Small intestine (tissue), 7 donors: Measurements from ENCODE around the gene RALGAPA1. TPM values are rescaled to one million over a fixed set of nuclear protein-coding genes. Genes with fewer than 3 reads are reported as not detected.
"Not testable (repeated sequence)": the region's sequence is repeated elsewhere in the genome, so short reads cannot be mapped to it uniquely, and the experiment has no call there.

Experiments used
- DNase-seq, 2 donors: peaks; one replicate each; pipeline versions ENCODE4 v3.0.0 to v3.0.0-alpha.2; 2013
- FAIRE-seq: peaks from 2 replicates; lab custom pipeline; 2012; peaks lifted over from hg19 to GRCh38; lab: Jason Lieb, UNC
- H3K27ac ChIP-seq, 3 donors: one replicate each; pipeline ENCODE4 v1.5.1; 2013; ENCODE audit warnings: low read length in 2 of 3, mild to moderate bottlenecking in 2 of 3, control low read depth in 1 of 3, inconsistent platforms in 1 of 3, low read depth in 1 of 3, moderate library complexity in 1 of 3
- H3K27me3 ChIP-seq, 3 donors: one replicate each; pipeline ENCODE4 v1.6.1; 2013; ENCODE audit warnings: low read length in 3 of 3, inconsistent platforms in 1 of 3; ENCODE audit not compliant: control insufficient read depth in 3 of 3, insufficient read depth in 3 of 3
- H3K36me3 ChIP-seq, 3 donors: one replicate each; pipeline ENCODE4 v1.6.1; 2013; ENCODE audit warnings: low read length in 3 of 3, inconsistent platforms in 1 of 3, low read depth in 1 of 3, mild to moderate bottlenecking in 1 of 3, moderate library complexity in 1 of 3; ENCODE audit not compliant: control insufficient read depth in 3 of 3, insufficient read depth in 2 of 3
- H3K4me1 ChIP-seq, 3 donors: one replicate each; pipeline ENCODE4 v1.6.1; 2013; ENCODE audit warnings: low read length in 2 of 3, inconsistent platforms in 1 of 3, low read depth in 1 of 3, mild to moderate bottlenecking in 1 of 3, moderate library complexity in 1 of 3; ENCODE audit not compliant: control insufficient read depth in 3 of 3, insufficient read depth in 2 of 3
- H3K4me3 ChIP-seq, 3 donors: one replicate each; pipeline ENCODE4 v1.5.1; 2013; ENCODE audit warnings: low read length in 3 of 3, control low read depth in 1 of 3, inconsistent platforms in 1 of 3, low read depth in 1 of 3, mild to moderate bottlenecking in 1 of 3, moderate library complexity in 1 of 3
- H3K9me3 ChIP-seq, 2 donors: one replicate each; pipeline ENCODE4 v1.6.1; 2013; ENCODE audit warnings: low read depth in 1 of 2, low read length in 1 of 2; ENCODE audit not compliant: control insufficient read depth in 2 of 2, insufficient read depth in 1 of 2
- WGBS, 3 donors: extraction: QIAGEN DNeasy Blood & Tissue Kit; methylation state at CpG; one replicate each; pipeline ENCODE4 v1.1.7; 2013; 5-methylcytosine and 5-hydroxymethylcytosine counted together
- polyA plus RNA-seq, 4 donors: library from polyadenylated mRNA; stranded (reverse) in 3 of 4; unstranded in 1 of 4; fragments of 200-250 nt in 3 of 4; fragments of 120-200 nt in 1 of 4; gene quantifications; one replicate each; pipeline versions ENCODE4 v1.2.1 to v1.2.3, GENCODE V29; 2013
- donor health status: healthy with polysubstance abuse.
- donor health status: control.
- donor health status: control.
- donor health status: Bipolar disorder and iron deficiency.
- donor health status: healthy.

Gene RALGAPA1
- polyA plus RNA-seq, 4 donors: 9.6 to 27.6 (median 13.3) TPM

DNA sequence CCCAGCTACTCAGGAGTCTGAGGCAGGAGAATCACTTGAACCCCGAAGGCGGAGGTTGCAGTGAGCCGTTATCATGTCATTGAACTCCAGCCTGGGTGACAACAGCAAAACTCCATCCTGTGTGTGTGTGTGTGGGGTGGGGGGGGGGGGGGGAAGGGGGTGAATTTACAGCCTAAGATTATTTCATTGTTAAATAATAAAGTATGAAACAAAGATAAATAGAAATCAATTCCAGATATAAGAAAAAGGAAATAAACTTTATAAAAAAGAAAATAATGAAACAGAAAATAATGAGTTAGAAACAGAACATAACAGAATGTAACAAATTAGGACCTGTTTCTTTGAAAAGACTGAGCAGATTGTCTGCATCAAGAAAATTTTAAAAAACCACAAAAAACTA lies 191.6 kb downstream of the RALGAPA1 start:
- no peaks in the 10 kb centered on the region for H3K4me1 ChIP-seq
- DNase-seq: no peak
- no peak overlapping the region for H3K27ac ChIP-seq
- H3K27me3 ChIP-seq: no peaks in the 10 kb centered on the region
- H3K9me3 ChIP-seq: no peaks in the 10 kb centered on the region
- no peak overlapping the region for H3K4me3 ChIP-seq
- peak; percentile 55 for FAIRE-seq
- 96 to 100% (median 97%) methylated on average over 3 of the region's 3 CpGs for WGBS, 3 donors
- peaks cover 0 to 7% (median 2%) of the 10 kb centered on the region in 3 donors for H3K36me3 ChIP-seq

DNA sequence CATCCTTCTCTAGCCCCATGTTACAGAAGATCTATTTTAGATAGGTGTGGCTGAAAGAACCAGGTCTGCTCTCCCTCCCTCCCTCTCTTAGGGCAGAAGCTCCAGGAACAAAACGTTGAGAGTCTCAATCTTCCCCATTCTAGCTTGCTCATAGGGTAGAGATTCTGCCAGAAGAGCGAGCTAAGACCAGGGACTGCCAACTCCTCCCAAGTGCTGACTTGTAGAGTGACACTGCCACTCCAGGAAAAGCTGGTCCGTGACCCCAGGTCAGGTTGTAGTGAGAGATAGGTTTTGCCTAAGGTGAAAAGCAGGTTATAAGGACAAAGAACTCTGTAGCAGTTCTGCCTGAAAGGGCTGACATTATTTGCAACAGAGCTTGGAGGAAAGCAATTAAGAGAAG lies 201.7 kb downstream of the RALGAPA1 start:
- H3K27ac ChIP-seq: no peak overlapping the region
- no peak for FAIRE-seq
- peaks cover 0 to 7% (median 4%) of the 10 kb centered on the region in 3 donors for H3K36me3 ChIP-seq

DNA sequence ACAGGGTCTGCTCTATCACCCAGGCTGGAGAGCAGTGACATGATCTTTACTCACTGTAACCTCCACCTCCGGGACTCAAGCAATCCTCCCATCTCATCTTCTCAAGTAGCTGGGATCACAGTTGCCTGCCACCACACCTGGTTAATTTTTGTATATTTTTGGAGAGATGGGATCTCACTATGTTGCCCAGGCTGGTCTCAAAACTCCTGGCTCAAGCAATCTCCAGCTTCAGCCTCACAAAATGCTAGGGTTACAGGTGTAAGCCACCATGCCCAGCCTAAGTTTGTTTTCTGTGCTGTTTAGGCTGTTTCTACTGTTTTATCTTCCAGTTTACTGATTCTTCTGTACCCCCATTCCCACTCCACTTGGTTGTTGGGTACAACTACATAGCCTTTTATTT lies 208.8 kb downstream of the RALGAPA1 start:
- DNase-seq: no peak
- H3K4me1 ChIP-seq: no peaks in the 10 kb centered on the region
- H3K36me3 ChIP-seq: peaks cover 0 to 6% (median 5%) of the 10 kb centered on the region in 3 donors
- H3K4me3 ChIP-seq: no peak overlapping the region
- 95 to 100% (median 96%) methylated on average over 1 of the region's 1 CpG for WGBS, 3 donors
- H3K27ac ChIP-seq: no peak overlapping the region
- FAIRE-seq: no peak
- H3K27me3 ChIP-seq: no peaks in the 10 kb centered on the region
- H3K9me3 ChIP-seq: no peaks in the 10 kb centered on the region

More for the DNA sequence above, 201.7 kb downstream of the RALGAPA1 start:
- H3K4me1 ChIP-seq: no peaks in the 10 kb centered on the region
- H3K27me3 ChIP-seq: no peaks in the 10 kb centered on the region
- no peak overlapping the region for H3K4me3 ChIP-seq
- 76 to 79% (median 76%) methylated on average over 3 of the region's 3 CpGs for WGBS, 3 donors
- H3K9me3 ChIP-seq: no peaks in the 10 kb centered on the region
- no peak for DNase-seq

DNA sequence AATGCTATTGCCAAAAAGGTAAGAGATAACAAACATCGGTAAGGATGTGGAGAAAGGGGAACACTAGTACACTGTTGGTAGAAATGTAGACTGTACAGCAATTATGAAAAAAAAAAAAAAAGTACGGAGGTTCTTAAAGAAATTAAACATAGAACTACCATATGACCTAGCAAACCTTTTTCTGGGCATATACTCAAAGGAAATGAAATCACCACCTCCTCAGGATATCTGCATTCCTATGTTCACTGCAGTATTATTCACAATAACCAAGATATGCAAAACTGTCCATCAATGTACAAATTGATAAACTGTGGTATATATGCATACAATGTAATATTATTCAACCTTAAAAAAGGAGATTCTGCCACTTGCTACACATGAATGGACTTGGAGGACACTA lies 214.5 kb downstream of the RALGAPA1 start:
- H3K4me1 ChIP-seq: no peaks in the 10 kb centered on the region
- H3K4me3 ChIP-seq: no peak overlapping the region
- H3K9me3 ChIP-seq: peaks cover 0 to 3% of the 10 kb centered on the region in 2 donors
- H3K27me3 ChIP-seq: no peaks in the 10 kb centered on the region
- peaks cover 0 to 7% (median 2%) of the 10 kb centered on the region in 3 donors for H3K36me3 ChIP-seq
- FAIRE-seq (no peak), DNase-seq (no peak)
- WGBS, 3 donors: 93 to 99% (median 93%) methylated on average over 2 of the region's 2 CpGs
- H3K27ac ChIP-seq: no peak overlapping the region

DNA sequence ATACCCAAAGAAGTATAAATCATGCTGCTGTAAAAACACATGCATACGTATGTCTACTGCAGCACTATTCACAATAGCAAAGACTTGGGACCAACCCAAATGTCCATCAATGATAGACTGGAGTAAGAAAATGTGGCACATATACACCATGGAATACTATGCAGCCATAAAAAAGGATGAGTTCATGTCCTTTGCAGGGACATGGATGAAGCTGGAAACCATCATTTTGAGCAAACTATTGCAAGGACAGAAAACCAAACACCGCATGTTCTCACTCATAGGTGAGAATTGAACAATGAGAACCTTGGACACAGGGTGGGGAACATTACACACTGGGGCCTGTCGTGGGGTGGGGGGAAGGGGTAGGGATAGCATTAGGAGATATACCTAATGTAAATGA lies 221.7 kb downstream of the RALGAPA1 start:
- not testable (repeated sequence) for H3K9me3 ChIP-seq, H3K4me3 ChIP-seq, H3K4me1 ChIP-seq, DNase-seq, H3K36me3 ChIP-seq, H3K27me3 ChIP-seq, FAIRE-seq, H3K27ac ChIP-seq
- 97 to 99% (median 98%) methylated on average over 3 of the region's 3 CpGs for WGBS, 3 donors

DNA sequence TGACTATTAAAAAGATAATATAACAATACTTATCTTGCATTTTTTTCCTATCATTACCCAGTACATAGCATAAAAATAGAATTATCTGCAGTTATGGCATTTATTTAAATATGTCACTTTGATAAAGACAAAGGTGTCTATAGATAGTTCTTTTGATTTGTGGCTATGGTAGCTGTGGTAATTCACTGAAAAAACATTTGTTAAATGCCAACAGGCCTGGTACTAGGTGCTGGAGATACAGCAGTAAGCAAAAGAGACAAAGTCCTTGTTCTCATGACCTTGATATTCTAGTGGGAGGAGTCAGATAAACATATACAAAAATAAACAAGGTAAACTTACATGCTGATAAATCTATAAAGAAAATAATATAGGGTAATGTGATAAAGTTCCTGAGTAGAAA lies 230.5 kb downstream of the RALGAPA1 start:
- H3K27ac ChIP-seq: no peak overlapping the region
- no peak for FAIRE-seq

DNA sequence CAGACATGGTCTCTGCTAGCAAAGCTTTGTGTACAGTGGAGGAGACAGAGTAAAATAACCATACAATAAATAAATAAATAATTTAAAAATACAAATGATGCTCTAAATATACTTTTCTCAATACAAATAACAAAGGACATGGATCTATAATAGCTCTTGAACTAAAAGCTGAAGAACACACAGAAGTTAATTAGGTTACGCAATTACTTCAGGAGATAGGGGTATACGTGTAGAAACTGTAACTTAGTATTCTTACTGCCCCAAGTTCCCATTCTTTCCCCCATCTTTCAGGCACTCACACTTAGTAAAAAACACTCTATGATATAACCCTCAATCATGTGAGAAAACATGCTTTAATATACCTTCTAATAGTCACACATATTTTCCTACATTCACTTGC lies 231.0 kb downstream of the RALGAPA1 start:
- no peaks in the 10 kb centered on the region for H3K9me3 ChIP-seq
- H3K36me3 ChIP-seq: peaks cover 0 to 4% (median 0%) of the 10 kb centered on the region in 3 donors
- no peak for FAIRE-seq
- no peak overlapping the region for H3K27ac ChIP-seq
- no peak for DNase-seq
- no peaks in the 10 kb centered on the region for H3K4me1 ChIP-seq
- WGBS, 3 donors: 89 to 97% (median 96%) methylated on average over 2 of the region's 2 CpGs
- H3K4me3 ChIP-seq: no peak overlapping the region
- no peaks in the 10 kb centered on the region for H3K27me3 ChIP-seq

More for the DNA sequence above, 230.5 kb downstream of the RALGAPA1 start:
- Histone ChIP-seq H3K36me3 (peaks cover 0 to 4% (median 0%) of the 10 kb centered on the region in 3 donors), H3K27me3 (no peaks in the 10 kb centered on the region), H3K4me1 (no peaks in the 10 kb centered on the region), H3K4me3 (no peak overlapping the region), H3K9me3 (no peaks in the 10 kb centered on the region)
- DNase-seq: no peak

DNA sequence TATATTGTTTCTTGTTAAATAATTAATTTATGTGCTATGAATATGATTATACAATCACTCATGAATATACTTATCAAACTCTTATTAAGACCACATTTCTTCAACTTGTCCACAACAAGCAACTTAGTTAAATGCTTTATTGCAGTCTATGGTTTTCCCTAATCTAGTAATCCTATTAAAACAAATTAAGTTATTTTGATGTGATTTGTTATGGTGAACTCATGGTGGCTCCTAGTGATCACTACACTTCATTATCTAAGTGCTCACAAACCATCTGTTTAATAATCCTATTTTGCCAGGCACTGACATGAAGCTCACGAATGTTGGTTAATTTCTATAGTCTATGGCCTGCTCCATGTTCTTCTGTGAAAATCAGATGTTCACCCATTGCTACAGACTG lies 232.2 kb downstream of the RALGAPA1 start:
- no peaks in the 10 kb centered on the region for H3K9me3 ChIP-seq
- no peak overlapping the region for H3K4me3 ChIP-seq
- H3K36me3 ChIP-seq: peaks cover 0 to 4% (median 0%) of the 10 kb centered on the region in 3 donors
- no peak for FAIRE-seq
- H3K27ac ChIP-seq: no peak overlapping the region
- no peaks in the 10 kb centered on the region for H3K27me3 ChIP-seq
- no peaks in the 10 kb centered on the region for H3K4me1 ChIP-seq
- no peak for DNase-seq
- WGBS, 3 donors: 98 to 100% (median 100%) methylated on average over 1 of the region's 1 CpG

DNA sequence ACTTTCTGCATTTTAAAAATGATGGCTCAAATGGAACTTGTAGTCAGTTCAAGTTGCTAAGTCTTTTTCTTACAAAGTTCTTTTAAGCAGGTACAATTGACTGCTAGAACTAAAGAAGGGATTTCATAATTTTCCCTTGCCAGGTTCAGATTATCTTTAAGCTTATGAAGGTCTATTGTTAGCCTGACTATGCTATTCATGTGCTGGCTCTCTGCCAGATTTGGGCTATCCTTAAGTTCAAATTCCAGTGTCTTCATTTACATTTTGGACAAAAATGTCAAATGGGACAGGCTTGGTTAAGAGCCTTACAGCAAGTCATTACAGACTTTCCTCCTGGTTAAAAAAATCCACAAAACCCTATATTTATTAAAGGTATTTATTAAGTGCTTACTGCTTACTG lies 232.8 kb downstream of the RALGAPA1 start:
- no peak for FAIRE-seq
- Histone ChIP-seq H3K4me1 (no peaks in the 10 kb centered on the region), H3K36me3 (peaks cover 0 to 6% (median 0%) of the 10 kb centered on the region in 3 donors), H3K4me3 (no peak overlapping the region), H3K27ac (no peak overlapping the region), H3K27me3 (no peaks in the 10 kb centered on the region), H3K9me3 (no peaks in the 10 kb centered on the region)
- no peak for DNase-seq
